NCI-H2171 treated with DMSO at 0.1 percent for 48 hours (cell line): ENCODE measurements around the gene SAA2.
"Not testable (repeated sequence)": the region's sequence is repeated elsewhere in the genome, so short reads cannot be mapped to it uniquely, and the experiment has no call there.

Experiments
- DNase-seq: peaks from one replicate; lab custom pipeline; 2025; lab: John Stamatoyannopoulos, UW

SAA2 gene

GRCh38 chr11:18248561-18248960, at the start of gene SAA2:
TSS of gene SAA2 (minus strand) at chr11:18248668. CDS start at chr11:18248011, 657 bp downstream.
- no peak for DNase-seq

DNA sequence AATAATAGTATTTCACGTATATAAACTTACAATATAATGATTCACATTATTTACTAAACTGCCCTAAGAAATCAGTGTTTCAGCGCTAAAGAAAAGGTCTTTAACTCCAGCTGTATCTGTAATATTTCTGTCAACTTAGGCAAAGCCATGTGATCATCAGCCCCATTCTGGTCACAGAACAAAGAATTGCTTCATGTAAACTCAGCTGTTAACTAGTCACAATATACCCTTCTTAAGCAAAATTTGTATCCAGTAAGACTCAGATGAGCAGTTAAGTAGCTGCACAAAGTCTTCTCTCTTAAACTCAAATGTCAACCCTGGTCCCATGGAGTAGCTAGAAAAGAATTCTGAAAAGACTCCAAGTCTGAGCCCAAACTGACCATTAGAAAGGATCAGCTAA, 46.8 kb upstream of the SAA2 start:
- no peak for DNase-seq

GRCh38 chr11:18294862-18295261, 46.4 kb upstream of the SAA2 start:
- DNase-seq, result no peak

GRCh38 chr11:18288911-18289310, 40.4 kb upstream of the SAA2 start:
- no peak for DNase-seq

- no peak for DNase-seq
Measured at GRCh38 chr11:18285841-18286240, 37.4 kb upstream of the SAA2 start.

DNA sequence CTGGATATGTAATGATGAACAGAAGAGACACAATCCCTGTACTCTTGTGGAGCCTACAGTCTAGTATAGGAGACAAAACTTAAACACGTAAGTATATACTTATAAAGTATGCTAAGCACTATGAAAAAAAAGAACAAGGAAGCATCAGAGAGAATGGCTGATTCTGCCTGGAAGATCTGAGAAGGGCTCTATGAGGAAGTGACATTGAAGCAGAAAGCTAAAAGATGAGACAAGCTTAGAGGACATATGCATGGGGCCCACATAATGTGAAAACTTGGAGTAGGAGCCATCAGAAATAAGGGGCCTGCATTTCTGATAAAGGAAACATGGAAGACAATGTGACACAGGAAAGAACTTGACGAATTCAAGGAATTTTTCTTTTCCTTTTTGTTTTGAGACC, 34.2 kb upstream of the SAA2 start:
- no peak for DNase-seq

DNA sequence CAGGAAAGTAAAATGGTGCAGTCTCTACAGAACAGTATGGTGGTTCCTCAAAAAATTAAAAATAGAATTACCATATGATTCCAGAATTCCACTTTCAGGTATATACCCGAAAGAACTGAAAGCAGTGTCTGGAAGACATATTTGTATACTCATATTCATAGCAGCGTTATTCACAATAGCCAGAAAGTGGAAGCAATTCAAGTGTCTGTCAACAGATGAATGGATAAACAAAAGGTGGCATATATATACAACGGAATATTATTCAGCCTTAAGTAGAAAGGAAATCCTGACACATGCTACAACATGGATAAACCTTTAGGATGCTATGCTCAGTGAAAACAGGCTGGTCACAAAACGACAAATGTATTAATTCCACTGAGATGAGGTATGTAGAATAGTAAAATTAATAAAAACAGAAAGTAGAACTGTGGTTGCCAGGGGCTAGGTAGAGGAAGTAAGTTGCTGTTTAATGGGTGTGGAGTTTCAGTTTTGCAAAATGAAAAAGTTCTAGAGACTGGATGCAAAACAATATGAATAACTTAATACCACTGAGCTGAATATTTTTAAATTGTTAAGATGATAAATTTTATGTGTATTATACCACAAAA, 32.1 kb upstream of the SAA2 start:
- DNase-seq, result no peak

DNA sequence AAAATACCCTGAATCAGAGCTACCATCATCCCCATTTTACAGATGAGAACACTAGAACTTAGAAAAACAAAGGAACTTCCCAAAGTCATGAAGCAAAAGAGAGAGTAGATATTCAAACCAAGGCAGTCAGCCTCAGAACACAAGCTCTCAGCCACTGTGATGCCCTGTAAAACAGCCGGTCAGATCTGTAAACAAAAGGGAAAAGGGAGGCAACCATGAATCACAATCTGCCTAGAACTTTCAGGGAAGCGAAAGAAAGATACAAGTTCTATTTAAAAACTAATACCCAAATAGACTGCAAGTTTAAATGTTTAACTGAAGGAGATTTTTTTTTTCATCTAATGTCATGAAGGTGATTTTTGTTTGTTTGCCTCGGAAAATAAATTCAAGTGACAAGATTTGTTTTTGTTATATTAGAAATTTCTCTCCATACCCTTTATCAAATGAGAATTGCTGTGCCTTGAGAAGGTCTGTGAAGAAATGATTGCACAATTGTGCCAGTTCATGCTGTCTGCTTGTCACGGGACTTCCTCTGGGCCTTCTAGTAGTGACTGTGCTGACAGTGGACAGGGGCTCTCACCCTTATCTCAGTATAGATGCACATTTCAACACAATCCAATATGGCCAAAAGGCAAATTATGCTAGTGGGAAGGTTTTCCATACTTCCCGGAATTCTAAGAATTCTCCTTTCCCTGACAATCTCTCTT, 29.2 kb upstream of the SAA2 start:
- DNase-seq, result no peak

- DNase-seq, result no peak
Measured at GRCh38 chr11:18271206-18271605, 22.7 kb upstream of the SAA2 start.

DNA sequence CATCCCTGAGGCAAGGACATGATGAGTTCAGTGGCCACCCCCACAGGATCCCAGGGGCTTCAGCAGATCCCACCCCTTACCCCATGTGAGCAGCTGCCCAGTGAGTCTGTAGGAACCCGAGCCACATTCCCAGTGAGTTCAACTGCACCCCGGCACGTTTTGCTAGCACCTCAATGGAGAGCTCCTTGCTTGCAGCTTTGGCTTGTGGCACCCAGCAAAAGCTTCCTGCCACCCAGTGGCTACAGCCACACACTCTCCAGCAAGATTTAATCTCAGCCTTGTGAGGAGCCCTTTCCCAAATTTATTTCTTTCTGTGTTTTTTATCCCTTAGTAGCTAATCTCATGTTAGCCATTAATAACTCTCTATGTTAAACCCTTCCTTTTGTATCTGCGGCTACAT, 21.6 kb upstream of the SAA2 start:
- DNase-seq, result no peak

- DNase-seq, result not testable (repeated sequence)
Measured at GRCh38 chr11:18269252-18269651, 20.8 kb upstream of the SAA2 start.

DNA sequence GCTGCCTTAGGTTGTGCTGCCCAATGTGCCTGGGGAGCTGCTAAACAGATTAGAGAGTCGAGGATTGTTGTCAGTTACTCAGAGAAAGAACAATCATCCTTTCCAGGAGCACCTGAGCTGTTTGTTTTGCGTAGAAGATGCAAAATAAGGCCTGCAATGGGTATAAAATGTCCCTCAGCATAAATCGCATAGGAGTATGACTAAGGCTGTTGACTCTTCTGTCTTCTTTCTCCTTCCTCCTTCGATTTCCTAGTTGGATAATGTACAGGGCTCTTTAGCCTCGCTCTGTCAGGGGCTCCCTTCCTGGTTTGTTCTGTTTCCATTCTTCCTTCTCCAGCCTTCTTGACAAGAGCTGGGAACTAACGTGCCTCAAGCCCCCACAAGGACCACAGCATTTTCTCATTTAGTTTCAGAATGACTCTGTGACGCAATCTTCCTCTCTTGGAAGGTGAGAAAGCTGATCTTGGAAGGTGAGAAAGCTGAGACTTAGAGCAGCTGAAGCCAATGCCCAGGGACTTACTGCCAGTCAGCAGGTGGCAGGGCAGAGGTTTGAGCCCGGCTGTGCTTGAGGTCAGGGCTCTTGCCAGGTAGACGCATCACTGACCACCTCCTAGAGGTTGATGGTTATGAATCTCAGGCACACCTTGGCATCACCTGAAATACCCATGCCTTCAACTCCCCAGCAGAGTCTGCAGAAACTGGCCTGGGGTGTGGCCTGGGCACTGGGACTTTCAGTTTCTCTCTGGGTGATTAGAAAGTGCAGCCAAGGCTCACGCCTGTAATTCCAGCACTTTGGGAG, 19.1 kb upstream of the SAA2 start:
- not testable (repeated sequence) for DNase-seq

DNA sequence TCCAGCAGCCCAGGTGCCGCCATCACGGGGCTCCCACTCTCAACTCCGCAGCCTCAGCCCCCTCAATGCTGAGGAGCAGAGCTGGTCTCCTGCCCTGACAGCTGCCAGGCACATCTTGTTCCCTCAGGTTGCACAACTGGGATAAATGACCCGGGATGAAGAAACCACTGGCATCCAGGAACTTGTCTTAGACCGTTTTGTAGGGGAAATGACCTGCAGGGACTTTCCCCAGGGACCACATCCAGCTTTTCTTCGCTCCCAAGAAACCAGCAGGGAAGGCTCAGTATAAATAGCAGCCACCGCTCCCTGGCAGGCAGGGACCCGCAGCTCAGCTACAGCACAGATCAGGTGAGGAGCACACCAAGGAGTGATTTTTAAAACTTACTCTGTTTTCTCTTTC, 17.5 kb upstream of the SAA2 start, which contains the start of gene SAA1:
Gene SAA1, plus strand, starts transcription at position 316 of the 400 bp plus-strand sequence. CDS start 624 bp downstream, outside the sequence.
- DNase-seq, result no peak

- no peak for DNase-seq
Measured at GRCh38 chr11:18264677-18265555, 16.4 kb upstream of the SAA2 start.

- no peak for DNase-seq
Measured at GRCh38 chr11:18264035-18264434, 15.6 kb upstream of the SAA2 start.

GRCh38 chr11:18262681-18263350, 14.3 kb upstream of the SAA2 start:
- not testable (repeated sequence) for DNase-seq

DNA sequence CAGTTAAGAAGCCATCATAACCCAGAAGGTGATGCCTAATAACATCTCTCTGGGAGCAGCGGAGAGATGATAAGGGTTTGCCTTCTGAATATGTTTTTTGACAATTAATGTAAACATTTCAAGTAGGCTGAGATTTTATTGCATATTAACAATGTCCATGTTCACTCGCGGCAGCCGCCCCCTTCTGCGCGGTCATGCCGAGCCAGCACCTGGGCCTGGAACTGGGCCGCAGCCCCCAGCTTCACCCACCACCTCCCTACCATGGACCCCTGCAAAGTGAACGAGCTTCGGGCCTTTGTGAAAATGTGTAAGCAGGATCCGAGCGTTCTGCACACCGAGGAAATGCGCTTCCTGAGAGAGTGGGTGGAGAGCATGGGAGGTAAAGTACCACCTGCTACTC, 13.3 kb upstream of the SAA2 start:
- DNase-seq, result no peak

DNA sequence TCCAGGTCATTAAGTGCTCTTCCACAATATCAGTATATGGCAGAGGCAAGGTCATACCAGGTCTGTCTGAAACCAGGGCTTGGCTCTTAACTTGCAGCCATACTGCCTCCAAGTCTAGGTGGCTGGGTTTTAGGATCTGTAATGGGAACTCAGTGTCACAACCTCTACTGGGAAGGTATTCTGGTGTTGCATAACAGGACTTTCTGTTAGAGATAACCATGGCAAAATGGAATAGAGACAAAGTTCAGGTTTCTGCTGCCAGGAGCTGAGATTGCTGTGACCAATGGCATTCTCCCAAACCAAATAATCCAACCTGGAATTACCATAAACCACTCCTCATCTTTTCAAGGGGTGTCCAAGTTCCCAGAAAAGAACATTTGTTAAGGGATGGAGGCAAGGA, 10.8 kb upstream of the SAA2 start:
- no peak for DNase-seq

GRCh38 chr11:18254781-18255361, 6.4 kb upstream of the SAA2 start:
- DNase-seq, result no peak

DNA sequence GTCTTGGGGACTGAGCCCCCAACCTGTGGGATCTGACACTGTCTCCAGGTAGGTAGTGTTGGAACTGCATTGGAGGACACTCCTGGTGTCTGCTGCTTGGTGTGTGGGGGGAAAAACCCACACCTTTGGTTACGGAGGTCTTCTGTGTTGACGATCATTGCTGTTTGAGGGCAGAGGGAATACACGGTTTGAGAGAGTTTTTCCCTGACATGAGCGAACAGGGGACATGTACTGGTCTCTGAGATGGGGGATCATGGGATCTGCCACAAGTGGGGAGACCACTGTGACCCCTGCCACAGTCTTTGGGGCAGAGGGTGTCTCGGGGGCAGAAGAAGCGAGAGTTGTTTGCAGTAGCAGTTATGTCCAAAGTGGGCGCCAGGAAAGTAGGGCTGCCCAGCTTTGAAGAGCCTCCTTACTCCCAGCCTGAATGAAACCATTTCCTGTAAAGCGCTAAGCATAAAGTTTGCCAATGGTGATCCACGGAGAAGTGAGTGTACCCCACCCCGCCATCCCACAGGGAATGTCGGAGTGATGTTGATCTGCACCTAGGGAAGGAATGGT, 5.4 kb upstream of the SAA2 start:
- no peak for DNase-seq

DNA sequence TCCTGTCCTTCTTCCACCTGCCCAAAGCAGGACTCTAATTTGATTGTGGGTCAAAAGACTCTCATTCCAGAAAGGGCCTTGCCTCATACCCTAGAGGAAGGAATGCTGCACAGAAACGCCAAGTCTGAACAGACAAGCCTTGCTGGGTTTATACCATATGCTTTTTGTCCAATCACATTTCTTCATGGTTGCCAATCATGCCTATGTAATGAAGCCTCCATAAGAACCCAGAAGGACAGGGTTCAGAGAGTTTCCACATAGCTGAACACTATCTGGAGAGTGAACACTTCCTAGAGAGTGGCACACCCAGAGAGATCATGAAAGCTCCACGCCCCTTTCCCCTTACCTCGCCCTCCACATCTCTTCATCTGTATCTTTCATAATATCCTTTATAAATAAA, 4.8 kb upstream of the SAA2 start:
- no peak for DNase-seq
